Mucosa of stomach (tissue), 1 donor: ENCODE measurements around the gene SYNE3.
A peak's percentile ranks its signal among the peaks of the same experiment; 100 is the strongest.

Experiments
- H3K27me3 ChIP-seq: one replicate; pipeline ENCODE4 v1.7.0; 2013; ENCODE audit warnings: mild to moderate bottlenecking, low read length; ENCODE audit not compliant: control insufficient read depth, insufficient read depth
- H3K36me3 ChIP-seq: one replicate; pipeline ENCODE4 v1.7.0; 2013; ENCODE audit warnings: low read length; ENCODE audit not compliant: control insufficient read depth, insufficient read depth
- H3K4me1 ChIP-seq: one replicate; pipeline ENCODE4 v1.7.0; 2013; ENCODE audit warnings: mild to moderate bottlenecking, low read length; ENCODE audit not compliant: control insufficient read depth, insufficient read depth
- H3K4me3 ChIP-seq: one replicate; pipeline ENCODE4 v1.7.0; 2013; ENCODE audit warnings: low read length
- H3K9ac ChIP-seq: one replicate; pipeline ENCODE4 v1.7.0; 2013; ENCODE audit warnings: mild to moderate bottlenecking, low read length, moderate library complexity
- H3K9me3 ChIP-seq: one replicate; pipeline ENCODE4 v1.7.0; 2013; ENCODE audit warnings: mild to moderate bottlenecking, low read length, moderate library complexity; ENCODE audit not compliant: control insufficient read depth
- donor health status: Pancreatic carcinoma.

Gene SYNE3

GRCh38 chr14:95538801-95539509, 22.5 kb upstream of the SYNE3 start:
- Histone ChIP-seq H3K9ac (no peak overlapping the region), H3K4me1 (peaks cover 17% of the 10 kb centered on the region), H3K9me3 (no peaks in the 10 kb centered on the region), H3K4me3 (no peak overlapping the region), H3K36me3 (no peaks in the 10 kb centered on the region), H3K27me3 (no peaks in the 10 kb centered on the region)

GRCh38 chr14:95537298-95538089, 21.0 kb upstream of the SYNE3 start:
- Histone ChIP-seq H3K4me3 (no peak overlapping the region), H3K4me1 (peaks cover 25% of the 10 kb centered on the region), H3K9ac (no peak overlapping the region), H3K27me3 (no peaks in the 10 kb centered on the region), H3K9me3 (no peaks in the 10 kb centered on the region), H3K36me3 (no peaks in the 10 kb centered on the region)

DNA sequence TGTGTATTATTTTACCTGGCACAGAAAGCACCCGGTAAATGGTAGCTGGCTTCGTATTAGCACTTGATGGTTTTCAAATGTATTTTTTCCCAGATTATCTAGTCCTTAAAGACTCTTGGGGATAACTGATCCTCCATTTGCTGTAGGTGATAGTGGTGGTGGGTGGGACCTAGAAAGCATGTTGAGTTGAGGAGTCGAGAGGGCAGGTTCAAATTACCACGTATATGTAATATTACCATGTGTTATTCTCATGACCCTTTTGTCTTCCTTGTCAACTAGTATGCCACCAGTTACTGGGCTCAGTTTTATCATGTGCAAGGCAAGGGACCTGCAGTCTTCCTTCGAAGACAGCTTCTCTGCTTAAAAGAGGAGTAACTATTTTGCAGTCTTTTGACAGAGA, 20.2 kb upstream of the SYNE3 start:
- no peaks in the 10 kb centered on the region for H3K9me3 ChIP-seq
- H3K4me1 ChIP-seq = peaks cover 33% of the 10 kb centered on the region
- H3K4me3 ChIP-seq = no peak overlapping the region

GRCh38 chr14:95536036-95536593, 19.7 kb upstream of the SYNE3 start:
- no peaks in the 10 kb centered on the region for H3K36me3 ChIP-seq
- H3K9me3 ChIP-seq = no peaks in the 10 kb centered on the region
- H3K9ac ChIP-seq = peak overlapping the region; percentile 78
- H3K27me3 ChIP-seq = no peaks in the 10 kb centered on the region
- peaks cover 38% of the 10 kb centered on the region for H3K4me1 ChIP-seq
- H3K4me3 ChIP-seq = peak overlapping the region; percentile 74

More for the DNA sequence above, 20.2 kb upstream of the SYNE3 start:
- no peaks in the 10 kb centered on the region for H3K36me3 ChIP-seq
- peak overlapping the region; percentile 78 for H3K9ac ChIP-seq
- H3K27me3 ChIP-seq = no peaks in the 10 kb centered on the region

- peak overlapping the region; percentile 78 for H3K9ac ChIP-seq
- H3K4me1 ChIP-seq = peaks cover 42% of the 10 kb centered on the region
- no peaks in the 10 kb centered on the region for H3K36me3 ChIP-seq
- H3K9me3 ChIP-seq = no peaks in the 10 kb centered on the region
- peak overlapping the region; percentile 74 for H3K4me3 ChIP-seq
- H3K27me3 ChIP-seq = no peaks in the 10 kb centered on the region
These were observed 19.0 kb upstream of the SYNE3 start for GRCh38 chr14:95535226-95536021.

- peaks cover 42% of the 10 kb centered on the region for H3K4me1 ChIP-seq
- peak within 1 kb of the TSS; percentile 74 for H3K4me3 ChIP-seq
- H3K9ac ChIP-seq = peak within 1 kb of the TSS; percentile 78
- H3K36me3 ChIP-seq = no peaks in the 10 kb centered on the region
- no peaks in the 10 kb centered on the region for H3K27me3 ChIP-seq
- H3K9me3 ChIP-seq = no peaks in the 10 kb centered on the region
These were observed 18.1 kb upstream of the SYNE3 start, which contains the start of gene GLRX5 for GRCh38 chr14:95534299-95535225. GLRX5 (plus strand) TSS chr14:95535050; CDS start chr14:95535090, 40 bp downstream.

- Histone ChIP-seq H3K36me3 (no peaks in the 10 kb centered on the region), H3K27me3 (no peaks in the 10 kb centered on the region), H3K4me1 (peaks cover 42% of the 10 kb centered on the region), H3K9me3 (no peaks in the 10 kb centered on the region), H3K4me3 (peak overlapping the region; percentile 34), H3K9ac (peak overlapping the region; percentile 76)
These were observed 17.4 kb upstream of the SYNE3 start for GRCh38 chr14:95533822-95534221.

DNA sequence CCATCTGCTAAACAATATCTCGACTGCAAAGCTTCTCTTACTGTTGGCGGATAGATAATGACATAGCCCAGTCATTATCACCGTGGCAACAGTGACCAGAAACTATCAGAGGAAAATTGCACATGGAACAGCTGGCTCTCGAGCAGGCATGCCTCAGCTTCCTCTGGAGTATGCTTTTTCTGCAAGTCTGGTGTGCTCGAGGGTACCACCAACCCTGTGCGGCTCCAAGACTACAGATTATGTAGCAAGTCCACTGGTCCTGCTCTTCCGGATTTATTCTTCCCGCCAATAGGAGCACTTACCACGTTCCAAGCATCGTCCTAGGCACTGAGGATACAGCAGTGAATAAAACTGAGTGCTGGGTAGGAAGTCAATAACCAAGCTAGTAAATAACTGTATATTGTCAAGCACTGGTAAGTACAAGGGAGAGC, 17.0 kb upstream of the SYNE3 start:
- Histone ChIP-seq H3K9me3 (no peaks in the 10 kb centered on the region), H3K4me3 (peak overlapping the region; percentile 34), H3K4me1 (peaks cover 42% of the 10 kb centered on the region)

DNA sequence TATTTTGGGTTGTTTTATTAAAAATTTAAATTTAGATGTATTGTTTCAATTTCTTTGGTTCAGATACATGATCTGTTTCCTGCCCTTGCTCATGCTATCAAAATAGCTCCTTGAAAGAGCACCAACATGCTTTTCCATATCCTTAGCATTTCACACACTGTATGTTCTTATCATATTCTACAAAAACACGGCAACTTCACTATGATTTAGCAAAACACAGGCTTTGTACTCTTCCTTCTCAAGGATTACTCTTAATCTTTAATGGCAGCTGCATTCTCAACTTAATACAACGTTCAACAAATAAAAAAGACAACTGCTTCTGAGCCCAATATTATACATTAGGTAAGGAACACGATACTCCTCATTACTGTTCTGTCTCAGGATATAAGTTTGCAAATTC, 15.5 kb upstream of the SYNE3 start:
- peaks cover 46% of the 10 kb centered on the region for H3K4me1 ChIP-seq
- H3K9ac ChIP-seq = no peak overlapping the region
- no peaks in the 10 kb centered on the region for H3K27me3 ChIP-seq
- no peaks in the 10 kb centered on the region for H3K36me3 ChIP-seq
- no peak overlapping the region for H3K4me3 ChIP-seq
- no peaks in the 10 kb centered on the region for H3K9me3 ChIP-seq

More for the DNA sequence above, 17.0 kb upstream of the SYNE3 start:
- no peaks in the 10 kb centered on the region for H3K36me3 ChIP-seq
- H3K9ac ChIP-seq = peak overlapping the region; percentile 76
- no peaks in the 10 kb centered on the region for H3K27me3 ChIP-seq

- Histone ChIP-seq H3K9me3 (no peaks in the 10 kb centered on the region), H3K4me3 (no peak overlapping the region), H3K9ac (no peak overlapping the region), H3K27me3 (no peaks in the 10 kb centered on the region), H3K4me1 (peaks cover 46% of the 10 kb centered on the region), H3K36me3 (no peaks in the 10 kb centered on the region)
These were observed 15.0 kb upstream of the SYNE3 start for GRCh38 chr14:95531473-95531872.
